HEK293T (cell line): Measurements from ENCODE around the gene SAFB2.

Source experiments
- ARNT ChIP-seq: fragments of 450-650 bp; IDR thresholded peaks from 2 replicates; pipeline ENCODE4 v1.6.1; 2017; ENCODE audit warnings: mild to moderate bottlenecking
- BHLHE40 ChIP-seq: fragments of 450-650 bp; IDR thresholded peaks from 2 replicates; pipeline ENCODE4 v1.6.1; 2016; ENCODE audit warnings: mild to moderate bottlenecking, moderate library complexity, borderline replicate concordance
- CTBP1 ChIP-seq: fragments of 450-650 bp; IDR thresholded peaks from 2 replicates; pipeline ENCODE4 v1.6.1; 2016; ENCODE audit warnings: borderline replicate concordance
- ELF4 ChIP-seq: fragments of 450-650 bp; IDR thresholded peaks from 2 replicates; pipeline ENCODE4 v1.6.1; 2017; ENCODE audit warnings: antibody characterized with exemption
- FOXA1 ChIP-seq: fragments of 450-650 bp; IDR thresholded peaks from 2 replicates; pipeline ENCODE4 v1.6.1; 2016; ENCODE audit warnings: mild to moderate bottlenecking
- FOXK2 ChIP-seq: fragments of 450-650 bp; IDR thresholded peaks from 2 replicates; pipeline ENCODE4 v1.6.1; 2016; ENCODE audit warnings: mild to moderate bottlenecking
- FOXM1 ChIP-seq: fragments of 450-650 bp; IDR thresholded peaks from 2 replicates; pipeline ENCODE4 v1.6.1; 2017; ENCODE audit warnings: mild to moderate bottlenecking, borderline replicate concordance
- HDGF ChIP-seq: fragments of 450-650 bp; IDR thresholded peaks from 2 replicates; pipeline ENCODE4 v1.6.1; 2017; ENCODE audit warnings: antibody characterized with exemption, borderline replicate concordance
- LEF1 ChIP-seq: fragments of 450-650 bp; IDR thresholded peaks from 2 replicates; pipeline ENCODE4 v1.6.1; 2017; ENCODE audit warnings: mild to moderate bottlenecking, borderline replicate concordance
- SP1 ChIP-seq: fragments of 450-650 bp; IDR thresholded peaks from 2 replicates; pipeline ENCODE4 v1.6.1; 2017
- SUZ12 ChIP-seq: fragments of 450-650 bp; IDR thresholded peaks from 2 replicates; pipeline ENCODE4 v1.6.1; 2016; ENCODE audit warnings: mild to moderate bottlenecking
- ZNF384 ChIP-seq: fragments of 450-650 bp; IDR thresholded peaks from 2 replicates; pipeline ENCODE4 v1.6.1; 2016
- TF ChIP-seq, protein P1 (sequence below): fragments of 450-650 bp; IDR thresholded peaks from 2 replicates; pipeline ENCODE4 v1.6.1; 2016

- TF ChIP-seq BHLHE40 (no peak), SUZ12 (no peak), FOXK2 (no peak), ARNT (no peak), CTBP1 (no peak), ZNF384 (no peak), HDGF (no peak), FOXA1 (no peak), SP1 (no peak), FOXM1 (no peak), ELF4 (no peak), LEF1 (no peak)
- TF ChIP-seq, protein P1, sequence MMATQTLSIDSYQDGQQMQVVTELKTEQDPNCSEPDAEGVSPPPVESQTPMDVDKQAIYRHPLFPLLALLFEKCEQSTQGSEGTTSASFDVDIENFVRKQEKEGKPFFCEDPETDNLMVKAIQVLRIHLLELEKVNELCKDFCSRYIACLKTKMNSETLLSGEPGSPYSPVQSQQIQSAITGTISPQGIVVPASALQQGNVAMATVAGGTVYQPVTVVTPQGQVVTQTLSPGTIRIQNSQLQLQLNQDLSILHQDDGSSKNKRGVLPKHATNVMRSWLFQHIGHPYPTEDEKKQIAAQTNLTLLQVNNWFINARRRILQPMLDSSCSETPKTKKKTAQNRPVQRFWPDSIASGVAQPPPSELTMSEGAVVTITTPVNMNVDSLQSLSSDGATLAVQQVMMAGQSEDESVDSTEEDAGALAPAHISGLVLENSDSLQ = no peak
These were observed 3.1 kb upstream of the SAFB2 start for GRCh38 chr19:5625641-5626040.
